Esophagus squamous epithelium (tissue), 5 donors: Measurements from ENCODE around the gene PITPNB. TPM values are rescaled to one million over a fixed set of nuclear protein-coding genes. Genes with fewer than 3 reads are reported as not detected.

ENCODE experiments used
- DNase-seq: peaks from one replicate; lab custom pipeline; 2025; lab: John Stamatoyannopoulos, UW
- H3K27ac ChIP-seq, 4 donors: fragments of 200-600 bp; sonication (generic); one replicate each; pipeline ENCODE4 v1.5.1; 2016 to 2019; ENCODE audit warnings: mild to moderate bottlenecking in 1 of 4
- H3K27me3 ChIP-seq, 4 donors: fragments of 200-600 bp; sonication (generic); 1 replicate in 3 of 4; 2 replicates in 1 of 4; pipeline versions ENCODE4 v1.5.1 to v1.6.0; 2017 to 2021; ENCODE audit warnings: antibody characterized with exemption in 1 of 4
- H3K36me3 ChIP-seq, 3 donors: fragments of 200-600 bp; sonication (generic); one replicate each; pipeline ENCODE4 v1.5.1; 2016 to 2019
- H3K4me1 ChIP-seq, 3 donors: fragments of 200-600 bp; sonication (generic); one replicate each; pipeline ENCODE4 v1.5.1; 2017 to 2019
- H3K4me3 ChIP-seq, 4 donors: fragments of 200-600 bp; sonication (generic); 1 replicate in 3 of 4; 2 replicates in 1 of 4; pipeline ENCODE4 v1.5.1; 2016 to 2019; ENCODE audit warnings: mild to moderate bottlenecking in 2 of 4, moderate library complexity in 1 of 4
- H3K9me3 ChIP-seq, 3 donors: fragments of 200-600 bp; sonication (generic); one replicate each; pipeline ENCODE4 v1.5.1; 2016 to 2019
- POLR2A ChIP-seq, 4 donors: fragments of 450-650 bp; IDR thresholded peaks; one replicate each; pipeline ENCODE4 v1.6.1; 2017; ENCODE audit warnings: antibody characterized with exemption in 4 of 4, mild to moderate bottlenecking in 4 of 4, moderate library complexity in 3 of 4
- WGBS, 2 donors: methylation state at CpG; one replicate each; pipeline ENCODE4 v1.1.5; 2018; 5-methylcytosine and 5-hydroxymethylcytosine counted together
- intact Hi-C: fragments of 100-400 bp; cut with DNase I; formaldehyde crosslinking; loops from one replicate; pipeline ENCODE4 v1.15.0; 2022
- total RNA-seq, 4 donors: library from RNA; depleted of rRNA; stranded (reverse); fragments of >200 nt; gene quantifications; one replicate each; pipeline ENCODE4 v1.1.0, GENCODE V29; 2016
- TF ChIP-seq, protein P1 (sequence below), 6 experiments: fragments of 450-650 bp in 4 of 6; fragments of 200-600 bp in 2 of 6; sonication (generic) in 2 of 6; IDR thresholded peaks; one replicate each; pipeline ENCODE4 v1.5.1; 2016 to 2019; ENCODE audit warnings: antibody characterized with exemption in 6 of 6, mild to moderate bottlenecking in 4 of 6, moderate library complexity in 4 of 6
- donor health status: DM: yes; HTN: yes; CAD: no.

PITPNB gene
- total RNA-seq, 4 donors from 2014 or later = 26.4 to 68.9 (median 46.4) TPM

DNA sequence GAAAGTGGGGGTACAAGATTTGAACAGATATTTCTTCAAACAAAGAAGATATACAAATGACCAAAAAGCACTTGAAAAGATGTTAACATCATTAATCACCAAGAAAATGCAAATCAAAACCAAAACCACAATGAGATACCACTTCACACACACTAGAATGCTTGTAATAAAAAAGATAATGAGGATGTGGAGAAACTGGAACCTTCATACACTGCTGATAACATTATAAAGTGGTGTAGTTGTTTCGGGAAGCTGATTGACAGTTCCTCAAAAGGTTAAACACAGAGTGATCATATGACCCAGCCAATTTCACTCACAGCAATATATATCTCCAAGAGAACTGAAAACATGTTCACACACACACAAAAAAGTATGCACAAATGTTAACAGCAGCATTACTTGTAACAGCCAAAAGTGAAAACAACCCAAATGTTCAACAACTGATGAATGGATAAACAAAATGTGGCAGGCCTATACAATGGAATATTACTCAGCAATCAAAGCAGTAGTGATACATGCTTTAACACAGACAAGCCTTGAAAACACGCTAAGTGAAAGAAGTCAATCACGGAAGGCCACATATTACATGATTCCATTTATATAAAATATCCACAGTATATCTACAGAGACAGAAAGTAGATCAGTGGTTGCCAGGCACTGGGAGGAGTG lies 15.1 kb downstream of the PITPNB start:
- no peak for DNase-seq
- TF ChIP-seq, protein P1, sequence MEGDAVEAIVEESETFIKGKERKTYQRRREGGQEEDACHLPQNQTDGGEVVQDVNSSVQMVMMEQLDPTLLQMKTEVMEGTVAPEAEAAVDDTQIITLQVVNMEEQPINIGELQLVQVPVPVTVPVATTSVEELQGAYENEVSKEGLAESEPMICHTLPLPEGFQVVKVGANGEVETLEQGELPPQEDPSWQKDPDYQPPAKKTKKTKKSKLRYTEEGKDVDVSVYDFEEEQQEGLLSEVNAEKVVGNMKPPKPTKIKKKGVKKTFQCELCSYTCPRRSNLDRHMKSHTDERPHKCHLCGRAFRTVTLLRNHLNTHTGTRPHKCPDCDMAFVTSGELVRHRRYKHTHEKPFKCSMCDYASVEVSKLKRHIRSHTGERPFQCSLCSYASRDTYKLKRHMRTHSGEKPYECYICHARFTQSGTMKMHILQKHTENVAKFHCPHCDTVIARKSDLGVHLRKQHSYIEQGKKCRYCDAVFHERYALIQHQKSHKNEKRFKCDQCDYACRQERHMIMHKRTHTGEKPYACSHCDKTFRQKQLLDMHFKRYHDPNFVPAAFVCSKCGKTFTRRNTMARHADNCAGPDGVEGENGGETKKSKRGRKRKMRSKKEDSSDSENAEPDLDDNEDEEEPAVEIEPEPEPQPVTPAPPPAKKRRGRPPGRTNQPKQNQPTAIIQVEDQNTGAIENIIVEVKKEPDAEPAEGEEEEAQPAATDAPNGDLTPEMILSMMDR (IDR thresholded peaks at IDR 0.05) = no peak
- no peak for TF ChIP-seq POLR2A (IDR thresholded peaks at IDR 0.05)
- Histone ChIP-seq H3K4me1 (peaks cover 0 to 18% (median 0%) of the 10 kb centered on the region in 3 donors), H3K4me3 (no peak overlapping the region), H3K9me3 (no peaks in the 10 kb centered on the region), H3K27ac (no peak overlapping the region), H3K36me3 (peaks cover 0 to 99% (median 14%) of the 10 kb centered on the region in 3 donors), H3K27me3 (no peaks in the 10 kb centered on the region)
- 83 to 84% methylated on average over 3 of the region's 3 CpGs for WGBS, 2 donors
- intact Hi-C loops = no loop called here

DNA sequence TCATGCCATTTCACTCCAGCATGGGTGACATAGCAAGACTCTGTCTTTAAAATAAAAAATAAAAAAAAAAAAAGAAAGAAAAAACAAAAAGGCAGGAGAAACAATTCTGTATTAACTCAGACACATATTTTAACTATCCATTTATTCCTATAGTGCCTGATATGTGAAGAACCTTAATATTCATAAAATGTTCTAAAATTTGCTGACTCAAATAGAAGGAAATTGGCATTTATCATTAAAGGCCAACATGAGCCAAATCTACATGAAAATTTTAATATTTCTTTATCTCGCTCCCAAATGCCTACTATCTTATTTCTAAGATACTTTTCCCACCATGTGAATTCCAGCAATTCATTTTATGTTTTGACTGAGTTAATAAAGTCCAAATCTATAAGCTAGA lies 18.9 kb downstream of the PITPNB start:
- TF ChIP-seq POLR2A (IDR thresholded peaks at IDR 0.05) = no peak
- TF ChIP-seq, protein P1 (IDR thresholded peaks at IDR 0.05) = no peak
- H3K9me3 ChIP-seq = no peaks in the 10 kb centered on the region
- intact Hi-C loops = no loop called here
- peaks cover 0 to 99% (median 12%) of the 10 kb centered on the region in 3 donors for H3K36me3 ChIP-seq
- no peak overlapping the region for H3K4me3 ChIP-seq
- no peak for DNase-seq
- no peaks in the 10 kb centered on the region for H3K27me3 ChIP-seq
- H3K4me1 ChIP-seq = peaks cover 0 to 12% (median 0%) of the 10 kb centered on the region in 3 donors
- no peak overlapping the region for H3K27ac ChIP-seq
- WGBS, 2 donors = 94 to 100% methylated on average over 1 of the region's 1 CpG

DNA sequence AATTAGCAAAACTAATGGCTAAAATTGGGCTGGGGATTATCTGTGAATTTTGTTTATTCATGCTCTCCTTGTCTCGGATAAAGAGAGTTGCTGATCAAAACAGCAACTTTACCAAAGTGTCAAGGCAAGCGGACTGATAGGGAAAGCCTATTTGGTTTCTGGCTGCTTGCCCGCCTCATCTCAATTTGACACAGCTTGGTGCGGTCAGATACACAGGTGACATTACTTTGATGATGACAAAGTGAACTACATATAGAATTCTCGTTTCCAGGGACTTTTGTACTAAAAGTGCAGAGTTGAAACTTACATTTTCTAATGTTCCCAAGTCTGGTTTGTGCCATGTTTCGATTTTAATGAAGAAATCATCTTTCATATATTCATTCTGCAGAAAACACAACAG lies 22.8 kb downstream of the PITPNB start:
- 78% methylated on average over 6 of the region's 6 CpGs for WGBS, 2 donors
- Histone ChIP-seq H3K9me3 (no peaks in the 10 kb centered on the region), H3K36me3 (peaks cover 6 to 99% (median 17%) of the 10 kb centered on the region in 3 donors), H3K27ac (no peak overlapping the region), H3K4me3 (no peak overlapping the region), H3K4me1 (no peaks in the 10 kb centered on the region), H3K27me3 (no peaks in the 10 kb centered on the region)
- intact Hi-C loops = no loop called here
- TF ChIP-seq, protein P1 (IDR thresholded peaks at IDR 0.05) = no peak
- TF ChIP-seq POLR2A (IDR thresholded peaks at IDR 0.05) = no peak
- no peak for DNase-seq

DNA sequence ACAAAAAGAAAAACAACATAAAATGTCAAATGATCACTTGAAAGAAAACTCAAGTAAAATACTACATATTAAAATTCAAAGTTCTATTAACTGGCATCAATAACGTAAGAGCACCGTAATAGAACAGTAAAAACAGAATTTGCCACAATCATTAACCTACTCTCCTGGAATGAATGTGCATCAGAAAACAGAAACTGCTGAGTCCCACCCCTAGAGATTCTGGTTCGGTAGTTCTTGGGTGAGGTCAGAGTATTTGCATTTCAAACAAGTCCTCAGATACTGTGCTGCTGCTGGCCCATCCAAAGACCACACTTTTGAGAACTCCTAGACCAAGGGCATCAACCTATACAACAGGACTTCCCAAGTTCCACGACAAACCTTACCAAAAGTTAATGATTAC lies 23.5 kb downstream of the PITPNB start:
- peaks cover 6 to 99% (median 17%) of the 10 kb centered on the region in 3 donors for H3K36me3 ChIP-seq
- TF ChIP-seq POLR2A (IDR thresholded peaks at IDR 0.05) = no peak
- TF ChIP-seq, protein P1 (IDR thresholded peaks at IDR 0.05) = no peak
- DNase-seq = no peak

DNA sequence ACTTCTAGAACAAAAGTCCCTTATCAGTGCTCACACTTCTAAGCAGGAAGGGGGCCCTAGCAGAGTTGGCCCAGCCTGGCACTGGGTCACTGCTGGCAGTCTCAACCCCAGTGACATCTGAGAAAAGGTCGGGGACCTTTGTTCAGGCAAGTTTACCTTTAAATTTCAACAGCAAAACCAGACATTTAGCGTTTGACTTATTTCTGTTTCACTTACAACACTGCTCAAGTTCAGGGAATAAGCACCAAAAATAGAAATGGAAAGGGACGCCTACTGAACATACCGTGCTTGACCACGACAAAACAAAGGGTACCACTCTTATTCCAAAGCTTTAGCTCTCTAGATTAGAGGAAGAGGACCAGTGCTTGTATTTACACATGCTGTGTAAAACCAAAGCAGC lies 26.2 kb downstream of the PITPNB start:
- DNase-seq = no peak
- intact Hi-C loops = loop anchor here (5.0 kb wide), 1 partner anchor 114 kb away; no protein-coding TSS in a partner anchor
- H3K4me3 ChIP-seq = no peak overlapping the region
- WGBS, 2 donors = 69 to 73% methylated on average over 5 of the region's 5 CpGs
- peaks cover 6 to 100% (median 12%) of the 10 kb centered on the region in 3 donors for H3K36me3 ChIP-seq
- peak overlapping the region in 3 of 4 donors; percentile 7 to 68 (median 51) for H3K27ac ChIP-seq
- no peaks in the 10 kb centered on the region for H3K9me3 ChIP-seq
- H3K27me3 ChIP-seq = no peaks in the 10 kb centered on the region
- TF ChIP-seq, protein P1 (IDR thresholded peaks at IDR 0.05) = no peak
- TF ChIP-seq POLR2A (IDR thresholded peaks at IDR 0.05) = no peak
- peaks cover 0 to 8% (median 0%) of the 10 kb centered on the region in 3 donors for H3K4me1 ChIP-seq

More for the DNA sequence above, 23.5 kb downstream of the PITPNB start:
- no peaks in the 10 kb centered on the region for H3K9me3 ChIP-seq
- no peak overlapping the region for H3K4me3 ChIP-seq
- no peaks in the 10 kb centered on the region for H3K4me1 ChIP-seq
- H3K27ac ChIP-seq = no peak overlapping the region
- no peaks in the 10 kb centered on the region for H3K27me3 ChIP-seq
- intact Hi-C loops = no loop called here
- WGBS, 2 donors = 62 to 79% methylated on average over 4 of the region's 4 CpGs
